IMR-90 (cell line): ENCODE measurements around the gene ABCC5. TPM values are rescaled to one million over a fixed set of nuclear protein-coding genes. Genes with fewer than 3 reads are reported as not detected.

Experiments used
- ATAC-seq: fragments of 200-7000 bp; cut with Tn5 transposase; 2 replicates; pipeline ENCODE4 v1.9.1; 2020; ENCODE audit warnings: low read depth, mild to moderate bottlenecking, moderate library complexity
- BruUV-seq: library from RNA; stranded (reverse); fragments of 400-500 nt; replicated peaks from 2 replicates; lab custom pipeline; 2021; lab: Mats Ljungman, UMichigan
- CTCF ChIA-PET: fragments of 300-600 bp; formaldehyde crosslinking; extraction: SDS; loops from one replicate; lab custom pipeline; 2021; ENCODE audit warnings: antibody characterized with exemption; lab: Yijun Ruan, JAX
- POLR2A ChIA-PET: fragments of 300-600 bp; sonication (Branson Sonifier 250); formaldehyde crosslinking; loops from one replicate; lab custom pipeline; 2022; ENCODE audit warnings: antibody characterized with exemption; ENCODE audit not compliant: unreplicated experiment; lab: Charles Lee
- DNase-seq: peaks from one replicate; pipeline ENCODE4 v3.0.0; 2013
- H2AFZ ChIP-seq: replicated peaks from 2 replicates; pipeline ENCODE3; 2013; ENCODE audit warnings: low read length, mild to moderate bottlenecking; ENCODE audit not compliant: poor library complexity
- H2AK5ac ChIP-seq: 2 replicates; pipeline ENCODE4 v1.6.1; 2013; ENCODE audit warnings: low read depth, low read length, inconsistent platforms
- H2AK9ac ChIP-seq: replicated peaks from 2 replicates; pipeline ENCODE3; 2013; ENCODE audit warnings: mild to moderate bottlenecking, low read depth, low read length, moderate library complexity; ENCODE audit not compliant: poor library complexity
- H2BK120ac ChIP-seq: 2 replicates; pipeline ENCODE4 v1.6.1; 2013; ENCODE audit warnings: low read depth, low read length, inconsistent platforms
- H2BK15ac ChIP-seq: 3 replicates; pipeline ENCODE4 v1.6.1; 2013; ENCODE audit warnings: low read depth, low read length, inconsistent platforms
- H2BK20ac ChIP-seq: 2 replicates; pipeline ENCODE4 v1.6.1; 2013; ENCODE audit warnings: low read depth, mild to moderate bottlenecking, inconsistent platforms, low read length, moderate library complexity
- H2BK5ac ChIP-seq: 2 replicates; pipeline ENCODE4 v1.6.1; 2013; ENCODE audit warnings: mild to moderate bottlenecking, low read depth, low read length, inconsistent platforms; ENCODE audit not compliant: poor library complexity, severe bottlenecking
- H3K14ac ChIP-seq: replicated peaks from 2 replicates; pipeline ENCODE4 v1.6.1; 2013; ENCODE audit warnings: low read depth, low read length, inconsistent platforms
- H3K18ac ChIP-seq: 2 replicates; pipeline ENCODE4 v1.6.1; 2013; ENCODE audit warnings: low read depth, low read length, control low read depth
- H3K23ac ChIP-seq: 2 replicates; pipeline ENCODE4 v1.6.1; 2013; ENCODE audit warnings: low read depth, low read length, inconsistent platforms
- H3K27ac ChIP-seq: 2 replicates; pipeline ENCODE4 v1.5.1; 2013; ENCODE audit warnings: mild to moderate bottlenecking, control low read depth, low read length; ENCODE audit not compliant: insufficient read depth
- H3K27me3 ChIP-seq: 2 replicates; pipeline ENCODE4 v1.6.1; 2013; ENCODE audit warnings: low read length; ENCODE audit not compliant: control insufficient read depth, insufficient read depth
- H3K36me3 ChIP-seq: 2 replicates; pipeline ENCODE4 v1.6.1; 2013; ENCODE audit warnings: low read length, mixed read lengths; ENCODE audit not compliant: control insufficient read depth, insufficient read depth
- H3K4ac ChIP-seq: 2 replicates; pipeline ENCODE4 v1.6.1; 2013; ENCODE audit warnings: low read depth, low read length, inconsistent platforms
- H3K4me1 ChIP-seq: 2 replicates; pipeline ENCODE4 v1.6.1; 2013; ENCODE audit warnings: low read length, mixed read lengths; ENCODE audit not compliant: control insufficient read depth, insufficient read depth
- H3K4me2 ChIP-seq: 2 replicates; pipeline ENCODE4 v1.6.1; 2013; ENCODE audit warnings: low read depth, mild to moderate bottlenecking, control low read depth, low read length, moderate library complexity
- H3K4me3 ChIP-seq: 2 replicates; pipeline ENCODE4 v1.5.1; 2013; ENCODE audit warnings: low read depth, mild to moderate bottlenecking, control low read depth, low read length, moderate library complexity; ENCODE audit not compliant: insufficient read depth
- H3K56ac ChIP-seq: 2 replicates; pipeline ENCODE4 v1.6.1; 2013; ENCODE audit warnings: low read length, inconsistent platforms; ENCODE audit not compliant: insufficient read depth; ENCODE audit errors: extremely low read depth
- H3K79me1 ChIP-seq, 2 experiments: 2 replicates each; pipeline ENCODE4 v1.6.1; 2013; ENCODE audit warnings: low read length in 2 of 2, inconsistent platforms in 1 of 2, low read depth in 1 of 2
- H3K9ac ChIP-seq: 2 replicates; pipeline ENCODE4 v1.6.1; 2013; ENCODE audit warnings: low read depth, low read length, control low read depth
- H3K9me1 ChIP-seq: 2 replicates; pipeline ENCODE4 v1.6.1; 2013; ENCODE audit warnings: low read length, inconsistent platforms; ENCODE audit not compliant: insufficient read depth
- H3K9me3 ChIP-seq: 2 replicates; pipeline ENCODE4 v1.6.1; 2013; ENCODE audit warnings: low read length; ENCODE audit not compliant: control insufficient read depth, insufficient read depth
- H4K20me1 ChIP-seq: 2 replicates; pipeline ENCODE4 v1.6.1; 2013; ENCODE audit warnings: low read length, inconsistent platforms; ENCODE audit not compliant: insufficient read depth
- H4K5ac ChIP-seq: 2 replicates; pipeline ENCODE4 v1.6.1; 2013; ENCODE audit warnings: mild to moderate bottlenecking, low read depth, low read length, control low read depth
- H4K8ac ChIP-seq, 2 experiments: 2 replicates each; pipeline ENCODE4 v1.6.1; 2013; ENCODE audit warnings: low read depth in 2 of 2, low read length in 2 of 2, control low read depth in 1 of 2, inconsistent platforms in 1 of 2
- H4K91ac ChIP-seq: 2 replicates; pipeline ENCODE4 v1.6.1; 2013; ENCODE audit warnings: low read depth, low read length, inconsistent platforms; ENCODE audit not compliant: insufficient read depth
- CEBPB ChIP-seq: IDR thresholded peaks from 2 replicates; pipeline ENCODE4 v1.6.1; 2012; ENCODE audit warnings: low read depth, low read length, improper control_type of control experiment
- CHD1 ChIP-seq: IDR thresholded peaks from 2 replicates; pipeline ENCODE4 v1.6.1; 2012; ENCODE audit warnings: low read depth, low read length, improper control_type of control experiment
- CTCF ChIP-seq: conservative IDR thresholded peaks from 2 replicates; pipeline ENCODE4 v1.5.1; 2012; ENCODE audit warnings: mild to moderate bottlenecking, low read depth, low read length, improper control_type of control experiment
- ELK1 ChIP-seq: fragments of 150-350 bp; IDR thresholded peaks from 2 replicates; pipeline ENCODE4 v1.6.1; 2016; ENCODE audit warnings: low read depth, mild to moderate bottlenecking, low read length, moderate library complexity, borderline replicate concordance
- MAFK ChIP-seq: IDR thresholded peaks from 2 replicates; pipeline ENCODE4 v1.6.1; 2012; ENCODE audit warnings: low read depth, low read length, improper control_type of control experiment
- MAZ ChIP-seq: IDR thresholded peaks from 2 replicates; pipeline ENCODE4 v1.6.1; 2012; ENCODE audit warnings: low read depth, mild to moderate bottlenecking, low read length, improper control_type of control experiment, moderate library complexity, borderline replicate concordance
- MXI1 ChIP-seq: IDR thresholded peaks from 2 replicates; pipeline ENCODE4 v1.6.1; 2012; ENCODE audit warnings: low read depth, mild to moderate bottlenecking, low read length, moderate library complexity, borderline replicate concordance
- NFE2L2 ChIP-seq: fragments of 150-350 bp; IDR thresholded peaks from 2 replicates; pipeline ENCODE4 v1.6.1; 2016; ENCODE audit warnings: low read depth, mild to moderate bottlenecking, low read length
- POLR2A ChIP-seq: IDR thresholded peaks from 2 replicates; pipeline ENCODE4 v1.6.1; 2012; ENCODE audit warnings: mild to moderate bottlenecking, low read depth, low read length
- RAD21 ChIP-seq: IDR thresholded peaks from 2 replicates; pipeline ENCODE4 v1.6.1; 2012; ENCODE audit warnings: low read length, improper control_type of control experiment
- RCOR1 ChIP-seq: IDR thresholded peaks from 2 replicates; pipeline ENCODE4 v1.6.1; 2012; ENCODE audit warnings: mild to moderate bottlenecking, low read length, improper control_type of control experiment; ENCODE audit not compliant: insufficient replicate concordance
- RFX5 ChIP-seq: IDR thresholded peaks from 2 replicates; pipeline ENCODE4 v1.8.0; 2012; ENCODE audit warnings: low read depth, mild to moderate bottlenecking, low read length, moderate library complexity
- SMC3 ChIP-seq: fragments of 150-350 bp; IDR thresholded peaks from 2 replicates; pipeline ENCODE4 v1.6.1; 2016; ENCODE audit warnings: low read depth, mild to moderate bottlenecking, antibody characterized with exemption, low read length, moderate library complexity
- USF2 ChIP-seq: fragments of 150-350 bp; IDR thresholded peaks from 2 replicates; pipeline ENCODE4 v1.6.1; 2017; ENCODE audit warnings: mild to moderate bottlenecking, antibody characterized with exemption, low read length, low read depth
- WGBS, 2 experiments: methylation state at CpG; one replicate each; pipeline versions ENCODE4 v1.1.5 to v1.1.7; 2013; ENCODE audit warnings: missing lambda C conversion rate in 2 of 2; ENCODE audit not compliant: insufficient read length in 1 of 2; ENCODE audit errors: extremely low coverage in 2 of 2; 5-methylcytosine and 5-hydroxymethylcytosine counted together
- dilution Hi-C: fragments of 300-500 bp; cut with HindIII; formaldehyde crosslinking; loops from one replicate; pipeline ENCODE4 v1.14.3; 2018; ENCODE audit warnings: low sequenced_read_pairs; ENCODE audit not compliant: unreplicated experiment
- in situ Hi-C: fragments of 300-500 bp; cut with MboI; formaldehyde crosslinking; loops from 3 replicates; pipeline ENCODE4 v1.14.3; 2019; ENCODE audit warnings: low sequenced_read_pairs, inconsistent platforms, mixed read lengths
- intact Hi-C: fragments of 100-400 bp; cut with micrococcal nuclease; formaldehyde crosslinking; loops from 2 replicates; pipeline ENCODE4 v1.10.0; 2022
- polyA plus RNA-seq, 3 experiments: library from polyadenylated mRNA; depleted of rRNA; stranded (reverse); fragments of >200 nt; gene quantifications; 2 replicates each; pipeline ENCODE4 v1.2.3, GENCODE V29; 2012; ENCODE audit warnings: low replicate concordance in 1 of 3
- total RNA-seq: library from RNA; depleted of rRNA; stranded (reverse); fragments of >200 nt; gene quantifications from 2 replicates; pipeline ENCODE4 v1.2.3, GENCODE V29; 2012

ABCC5 gene
- total and polyA plus RNA-seq, 2 of the 4 experiments (the other 2 are of a cell fraction), result 8.4 to 17.7 TPM

- H3K4me1 ChIP-seq, result peaks cover 4% of the 10 kb centered on the region; the same call in 1 of the 2 replicates
- DNase-seq (no peak), ATAC-seq (no peak)
- no peak overlapping the region for H3K27ac ChIP-seq
- ChIA-PET POLR2A (no interaction called here), CTCF (no interaction called here)
- H2AFZ ChIP-seq, result no peak overlapping the region
- H2AK5ac ChIP-seq, result peak overlapping the region; percentile 35; the same call in 1 of the 2 replicates
- H3K36me3 ChIP-seq, result no peaks in the 10 kb centered on the region
- H3K23ac ChIP-seq, result peak overlapping the region; percentile 84; the same call in 1 of the 2 replicates
- H3K9me1 ChIP-seq, result no peaks in the 10 kb centered on the region; the same call in 1 of the 2 replicates
- H2BK20ac ChIP-seq, result no peak overlapping the region
- no peak overlapping the region for H2BK120ac ChIP-seq
- no peak overlapping the region for H2BK5ac ChIP-seq
- H3K9me3 ChIP-seq, result no peaks in the 10 kb centered on the region
- H3K27me3 ChIP-seq, result peaks cover 6% of the 10 kb centered on the region
- H3K79me1 ChIP-seq, result peaks cover 7 to 43% of the 10 kb centered on the region in 2 experiments
- peak overlapping the region; percentile 90 for H3K4me3 ChIP-seq
- no peak overlapping the region for H3K56ac ChIP-seq
- H4K91ac ChIP-seq, result no peak overlapping the region; the same call in 1 of the 2 replicates
- WGBS, 2 experiments, result no CpG with 5 or more reads among the region's 16 CpGs
- H4K20me1 ChIP-seq, result peaks cover 18% of the 10 kb centered on the region
- H3K4ac ChIP-seq, result peak overlapping the region; percentile 20; the same call in 1 of the 2 replicates
- H2BK15ac ChIP-seq, result no peak overlapping the region
- BruUV-seq, result TSS peak; percentile 64
- H2AK9ac ChIP-seq, result peak overlapping the region; percentile 83
- H3K4me2 ChIP-seq, result peak overlapping the region; percentile 78
- peak overlapping the region; percentile 88; the same call in 1 of the 2 replicates for H3K9ac ChIP-seq
- peak overlapping the region; percentile 84; the same call in 1 of the 2 replicates for H3K14ac ChIP-seq
- H3K18ac ChIP-seq, result no peak overlapping the region
- intact Hi-C loops, result loop anchor here (1.0 to 10.0 kb wide), 5 partner anchors 58 to 759 kb away; partner anchors contain the start of gene MAP6D1
- in situ Hi-C loops, result no loop called here
- dilution Hi-C loops, result no loop called here
- peak overlapping the region; percentile 73 to 82; a peak in 1 of 4 replicates for H4K8ac ChIP-seq
- H4K5ac ChIP-seq, result peak overlapping the region; percentile 60; the same call in 1 of the 2 replicates
- no peak for TF ChIP-seq RCOR1
- TF ChIP-seq CEBPB, result no peak
- TF ChIP-seq CHD1, result no peak
- no peak for TF ChIP-seq USF2
- no peak for TF ChIP-seq MAFK
- TF ChIP-seq ELK1, result no peak
- TF ChIP-seq SMC3, result no peak
- TF ChIP-seq MXI1, result no peak
- no peak for TF ChIP-seq RFX5
- no peak for TF ChIP-seq NFE2L2
- no peak for TF ChIP-seq CTCF
- no peak for TF ChIP-seq POLR2A
- no peak for TF ChIP-seq MAZ
- no peak for TF ChIP-seq RAD21
Observed at GRCh38 chr3:183883291-183884096, 134.2 kb downstream of the ABCC5 start.
